ENCODE data around the gene MICU1. TPM values are rescaled to one million over a fixed set of nuclear protein-coding genes. Genes with fewer than 3 reads are reported as not detected.

The MICU1 gene
- total and polyA plus RNA-seq, 2 experiments from 2014 or later: 27.5 to 52.3 TPM

GRCh38 chr10:72338180-72338579 lies 287.7 kb downstream of the MICU1 start:
- peaks cover 42% of the 10 kb centered on the region; the same call in 2 of the 3 replicates for H3K36me3 Mint-ChIP-seq (ENCODE audit: low read depth)
- peaks cover 16% of the 10 kb centered on the region for H3K4me1 Mint-ChIP-seq

More at GRCh38 chr10:72338180-72338579, 287.7 kb downstream of the MICU1 start:
- Histone ChIP-seq H3K79me2 (replicated peaks; ENCODE audit: insufficient read depth) (no peaks in the 10 kb centered on the region), H4K20me1 (replicated peaks; ENCODE audit: insufficient read depth) (0 out of 2 replicates have a peak, but pooled peaks cover 3% of the 10 kb centered on the region), H3K27me3 (ENCODE audit: insufficient read depth) (no peaks in the 10 kb centered on the region), H3K4me1 (ENCODE audit: insufficient read depth) (peaks cover 11% of the 10 kb centered on the region; the same call in 1 of the 2 replicates), H3F3A (replicated peaks; ENCODE audit: low read depth) (peaks cover 3% of the 10 kb centered on the region; the same call in 1 of the 2 replicates), H3K4me2 (no peak overlapping the region), H3K36me3 (ENCODE audit: insufficient read depth) (peaks cover 4% of the 10 kb centered on the region; the same call in 1 of the 2 replicates), H3K4me3 (no peak overlapping the region), H2AFZ (no peak overlapping the region), H3K27ac (ENCODE audit: low read depth) (no peak overlapping the region), H3K9me2 (ENCODE audit: insufficient read depth) (no peaks in the 10 kb centered on the region)
- no peak for DNase-seq (ENCODE audit: low spot score)
- H3K27ac Mint-ChIP-seq: no peak overlapping the region
- ATAC-seq: no peak
- peaks cover 3% of the 10 kb centered on the region for H3K27me3 Mint-ChIP-seq (ENCODE audit: insufficient read depth, low read depth, poor library complexity)
- no peaks in the 10 kb centered on the region for H3K9me3 Mint-ChIP-seq
- TF ChIP-seq NANOG (IDR thresholded peaks at IDR 0.05; ENCODE audit: borderline replicate concordance) (no peak), JUNB (IDR thresholded peaks at IDR 0.05; ENCODE audit: unreplicated experiment) (no peak), REST (IDR thresholded peaks at IDR 0.05; ENCODE audit: unreplicated experiment) (no peak), STAT1 (IDR thresholded peaks at IDR 0.05; ENCODE audit: unreplicated experiment) (no peak), CREB1 (CRISPR knock-in tag; IDR thresholded peaks at IDR 0.05; ENCODE audit: low read depth) (no peak), ZNF331 (CRISPR knock-in tag; IDR thresholded peaks at IDR 0.05; ENCODE audit: low read depth) (no peak), ZNF114 (CRISPR knock-in tag; IDR thresholded peaks at IDR 0.05) (no peak), POLR2AphosphoS5 (IDR thresholded peaks at IDR 0.05; ENCODE audit: low read depth) (no peak), EZH2phosphoT487 (IDR thresholded peaks at IDR 0.05; ENCODE audit: unreplicated experiment) (no peak), EZH2 (IDR thresholded peaks at IDR 0.05; ENCODE audit: low read depth, unreplicated experiment) (no peak)
- TF ChIP-seq, protein P1, sequence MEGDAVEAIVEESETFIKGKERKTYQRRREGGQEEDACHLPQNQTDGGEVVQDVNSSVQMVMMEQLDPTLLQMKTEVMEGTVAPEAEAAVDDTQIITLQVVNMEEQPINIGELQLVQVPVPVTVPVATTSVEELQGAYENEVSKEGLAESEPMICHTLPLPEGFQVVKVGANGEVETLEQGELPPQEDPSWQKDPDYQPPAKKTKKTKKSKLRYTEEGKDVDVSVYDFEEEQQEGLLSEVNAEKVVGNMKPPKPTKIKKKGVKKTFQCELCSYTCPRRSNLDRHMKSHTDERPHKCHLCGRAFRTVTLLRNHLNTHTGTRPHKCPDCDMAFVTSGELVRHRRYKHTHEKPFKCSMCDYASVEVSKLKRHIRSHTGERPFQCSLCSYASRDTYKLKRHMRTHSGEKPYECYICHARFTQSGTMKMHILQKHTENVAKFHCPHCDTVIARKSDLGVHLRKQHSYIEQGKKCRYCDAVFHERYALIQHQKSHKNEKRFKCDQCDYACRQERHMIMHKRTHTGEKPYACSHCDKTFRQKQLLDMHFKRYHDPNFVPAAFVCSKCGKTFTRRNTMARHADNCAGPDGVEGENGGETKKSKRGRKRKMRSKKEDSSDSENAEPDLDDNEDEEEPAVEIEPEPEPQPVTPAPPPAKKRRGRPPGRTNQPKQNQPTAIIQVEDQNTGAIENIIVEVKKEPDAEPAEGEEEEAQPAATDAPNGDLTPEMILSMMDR (conservative IDR thresholded peaks at IDR 0.05; ENCODE audit: low read depth in 2 of 2): no peak
- TF ChIP-seq, protein P2, sequence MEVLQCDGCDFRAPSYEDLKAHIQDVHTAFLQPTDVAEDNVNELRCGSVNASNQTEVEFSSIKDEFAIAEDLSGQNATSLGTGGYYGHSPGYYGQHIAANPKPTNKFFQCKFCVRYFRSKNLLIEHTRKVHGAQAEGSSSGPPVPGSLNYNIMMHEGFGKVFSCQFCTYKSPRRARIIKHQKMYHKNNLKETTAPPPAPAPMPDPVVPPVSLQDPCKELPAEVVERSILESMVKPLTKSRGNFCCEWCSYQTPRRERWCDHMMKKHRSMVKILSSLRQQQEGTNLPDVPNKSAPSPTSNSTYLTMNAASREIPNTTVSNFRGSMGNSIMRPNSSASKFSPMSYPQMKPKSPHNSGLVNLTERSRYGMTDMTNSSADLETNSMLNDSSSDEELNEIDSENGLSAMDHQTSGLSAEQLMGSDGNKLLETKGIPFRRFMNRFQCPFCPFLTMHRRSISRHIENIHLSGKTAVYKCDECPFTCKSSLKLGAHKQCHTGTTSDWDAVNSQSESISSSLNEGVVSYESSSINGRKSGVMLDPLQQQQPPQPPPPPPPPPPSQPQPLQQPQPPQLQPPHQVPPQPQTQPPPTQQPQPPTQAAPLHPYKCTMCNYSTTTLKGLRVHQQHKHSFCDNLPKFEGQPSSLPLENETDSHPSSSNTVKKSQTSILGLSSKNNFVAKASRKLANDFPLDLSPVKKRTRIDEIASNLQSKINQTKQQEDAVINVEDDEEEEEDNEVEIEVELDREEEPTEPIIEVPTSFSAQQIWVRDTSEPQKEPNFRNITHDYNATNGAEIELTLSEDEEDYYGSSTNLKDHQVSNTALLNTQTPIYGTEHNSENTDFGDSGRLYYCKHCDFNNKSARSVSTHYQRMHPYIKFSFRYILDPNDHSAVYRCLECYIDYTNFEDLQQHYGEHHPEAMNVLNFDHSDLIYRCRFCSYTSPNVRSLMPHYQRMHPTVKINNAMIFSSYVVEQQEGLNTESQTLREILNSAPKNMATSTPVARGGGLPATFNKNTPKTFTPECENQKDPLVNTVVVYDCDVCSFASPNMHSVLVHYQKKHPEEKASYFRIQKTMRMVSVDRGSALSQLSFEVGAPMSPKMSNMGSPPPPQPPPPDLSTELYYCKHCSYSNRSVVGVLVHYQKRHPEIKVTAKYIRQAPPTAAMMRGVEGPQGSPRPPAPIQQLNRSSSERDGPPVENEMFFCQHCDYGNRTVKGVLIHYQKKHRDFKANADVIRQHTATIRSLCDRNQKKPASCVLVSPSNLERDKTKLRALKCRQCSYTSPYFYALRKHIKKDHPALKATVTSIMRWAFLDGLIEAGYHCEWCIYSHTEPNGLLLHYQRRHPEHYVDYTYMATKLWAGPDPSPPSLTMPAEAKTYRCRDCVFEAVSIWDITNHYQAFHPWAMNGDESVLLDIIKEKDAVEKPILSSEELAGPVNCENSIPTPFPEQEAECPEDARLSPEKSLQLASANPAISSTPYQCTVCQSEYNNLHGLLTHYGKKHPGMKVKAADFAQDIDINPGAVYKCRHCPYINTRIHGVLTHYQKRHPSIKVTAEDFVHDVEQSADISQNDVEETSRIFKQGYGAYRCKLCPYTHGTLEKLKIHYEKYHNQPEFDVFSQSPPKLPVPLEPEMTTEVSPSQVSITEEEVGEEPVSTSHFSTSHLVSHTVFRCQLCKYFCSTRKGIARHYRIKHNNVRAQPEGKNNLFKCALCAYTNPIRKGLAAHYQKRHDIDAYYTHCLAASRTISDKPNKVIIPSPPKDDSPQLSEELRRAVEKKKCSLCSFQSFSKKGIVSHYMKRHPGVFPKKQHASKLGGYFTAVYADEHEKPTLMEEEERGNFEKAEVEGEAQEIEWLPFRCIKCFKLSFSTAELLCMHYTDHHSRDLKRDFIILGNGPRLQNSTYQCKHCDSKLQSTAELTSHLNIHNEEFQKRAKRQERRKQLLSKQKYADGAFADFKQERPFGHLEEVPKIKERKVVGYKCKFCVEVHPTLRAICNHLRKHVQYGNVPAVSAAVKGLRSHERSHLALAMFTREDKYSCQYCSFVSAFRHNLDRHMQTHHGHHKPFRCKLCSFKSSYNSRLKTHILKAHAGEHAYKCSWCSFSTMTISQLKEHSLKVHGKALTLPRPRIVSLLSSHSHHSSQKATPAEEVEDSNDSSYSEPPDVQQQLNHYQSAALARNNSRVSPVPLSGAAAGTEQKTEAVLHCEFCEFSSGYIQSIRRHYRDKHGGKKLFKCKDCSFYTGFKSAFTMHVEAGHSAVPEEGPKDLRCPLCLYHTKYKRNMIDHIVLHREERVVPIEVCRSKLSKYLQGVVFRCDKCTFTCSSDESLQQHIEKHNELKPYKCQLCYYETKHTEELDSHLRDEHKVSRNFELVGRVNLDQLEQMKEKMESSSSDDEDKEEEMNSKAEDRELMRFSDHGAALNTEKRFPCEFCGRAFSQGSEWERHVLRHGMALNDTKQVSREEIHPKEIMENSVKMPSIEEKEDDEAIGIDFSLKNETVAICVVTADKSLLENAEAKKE (CRISPR knock-in tag; IDR thresholded peaks at IDR 0.05): no peak
- TF ChIP-seq, protein P3, sequence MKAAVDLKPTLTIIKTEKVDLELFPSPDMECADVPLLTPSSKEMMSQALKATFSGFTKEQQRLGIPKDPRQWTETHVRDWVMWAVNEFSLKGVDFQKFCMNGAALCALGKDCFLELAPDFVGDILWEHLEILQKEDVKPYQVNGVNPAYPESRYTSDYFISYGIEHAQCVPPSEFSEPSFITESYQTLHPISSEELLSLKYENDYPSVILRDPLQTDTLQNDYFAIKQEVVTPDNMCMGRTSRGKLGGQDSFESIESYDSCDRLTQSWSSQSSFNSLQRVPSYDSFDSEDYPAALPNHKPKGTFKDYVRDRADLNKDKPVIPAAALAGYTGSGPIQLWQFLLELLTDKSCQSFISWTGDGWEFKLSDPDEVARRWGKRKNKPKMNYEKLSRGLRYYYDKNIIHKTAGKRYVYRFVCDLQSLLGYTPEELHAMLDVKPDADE (IDR thresholded peaks at IDR 0.05): no peak
- H3K4me3 Mint-ChIP-seq: no peak overlapping the region

Measured in GM23338 (cell line).